Natural killer cell (primary cell): ENCODE data around the gene OXLD1. TPM values are rescaled to one million over a fixed set of nuclear protein-coding genes. Genes with fewer than 3 reads are reported as not detected.

ENCODE experiments used
- ATAC-seq, 3 donors: fragments of 150-1000 bp in 2 of 3; fragments of 200-7000 bp in 1 of 3; cut with Tn5 transposase; 1 replicate in 1 of 3; 2 replicates in 2 of 3; pipeline ENCODE4 v1.10.0; 2021; ENCODE audit warnings: mild to moderate bottlenecking in 2 of 3, moderate library complexity in 2 of 3
- DNase-seq, 2 donors: peaks; one replicate each; pipeline versions ENCODE4 v3.0.0 to v3.0.0-alpha.2; 2013 to 2021; ENCODE audit warnings: mixed read lengths in 1 of 2
- H3K27ac ChIP-seq: one replicate; pipeline ENCODE4 v1.5.1; 2013; ENCODE audit warnings: mild to moderate bottlenecking, low read length
- H3K27me3 ChIP-seq: one replicate; pipeline ENCODE4 v1.6.1; 2013; ENCODE audit warnings: low read length; ENCODE audit not compliant: control insufficient read depth, insufficient read depth
- H3K36me3 ChIP-seq: one replicate; pipeline ENCODE4 v1.6.1; 2013; ENCODE audit warnings: low read length; ENCODE audit not compliant: control insufficient read depth, insufficient read depth
- H3K4me1 ChIP-seq: one replicate; pipeline ENCODE4 v1.6.1; 2013; ENCODE audit warnings: low read length; ENCODE audit not compliant: control insufficient read depth, insufficient read depth
- H3K4me3 ChIP-seq: one replicate; pipeline ENCODE4 v1.5.1; 2013; ENCODE audit warnings: low read length
- H3K9me3 ChIP-seq: one replicate; pipeline ENCODE4 v1.6.1; 2013; ENCODE audit warnings: low read length; ENCODE audit not compliant: control insufficient read depth, insufficient read depth
- H3K27ac Mint-ChIP-seq, 2 donors: one replicate each; pipeline ENCODE4 v1.8.0; 2022; ENCODE audit warnings: mild to moderate bottlenecking in 2 of 2, mixed read lengths in 2 of 2, moderate library complexity in 1 of 2
- H3K27me3 Mint-ChIP-seq, 2 donors: one replicate each; pipeline ENCODE4 v1.8.0; 2022; ENCODE audit warnings: low read depth in 2 of 2, mixed read lengths in 2 of 2
- H3K36me3 Mint-ChIP-seq: one replicate; pipeline ENCODE4 v1.8.0; 2022; ENCODE audit warnings: mixed read lengths
- H3K4me1 Mint-ChIP-seq, 2 donors: one replicate each; pipeline ENCODE4 v1.8.0; 2022; ENCODE audit warnings: mixed read lengths in 2 of 2
- H3K4me3 Mint-ChIP-seq: one replicate; pipeline ENCODE4 v1.8.0; 2022; ENCODE audit warnings: mild to moderate bottlenecking, moderate library complexity, mixed read lengths
- H3K9me3 Mint-ChIP-seq, 2 donors: one replicate each; pipeline ENCODE4 v1.8.0; 2022; ENCODE audit warnings: mixed read lengths in 2 of 2
- CTCF ChIP-seq: fragments of 200-600 bp; IDR thresholded peaks from one replicate; pipeline ENCODE4 v1.8.0; 2022; ENCODE audit warnings: antibody characterized with exemption
- WGBS: methylation state at CpG from one replicate; pipeline ENCODE4 v1.1.7; 2013; ENCODE audit warnings: missing lambda C conversion rate; ENCODE audit not compliant: insufficient coverage; 5-methylcytosine and 5-hydroxymethylcytosine counted together
- intact Hi-C: fragments of 100-400 bp; cut with micrococcal nuclease; formaldehyde crosslinking; loops from one replicate; pipeline ENCODE4 v1.14.2; 2022
- total RNA-seq, 4 donors: library from RNA; stranded (reverse); fragments of 120-200 nt in 1 of 4; gene quantifications; one replicate each; pipeline versions ENCODE4 v1.2.3 to v1.2.4, GENCODE V29; 2013 to 2022

OXLD1 gene
- total RNA-seq, 3 donors from 2014 or later (not counting 1 experiment from before 2014, with no cell fraction given), result 29.9 to 35.0 (median 32.4) TPM

DNA sequence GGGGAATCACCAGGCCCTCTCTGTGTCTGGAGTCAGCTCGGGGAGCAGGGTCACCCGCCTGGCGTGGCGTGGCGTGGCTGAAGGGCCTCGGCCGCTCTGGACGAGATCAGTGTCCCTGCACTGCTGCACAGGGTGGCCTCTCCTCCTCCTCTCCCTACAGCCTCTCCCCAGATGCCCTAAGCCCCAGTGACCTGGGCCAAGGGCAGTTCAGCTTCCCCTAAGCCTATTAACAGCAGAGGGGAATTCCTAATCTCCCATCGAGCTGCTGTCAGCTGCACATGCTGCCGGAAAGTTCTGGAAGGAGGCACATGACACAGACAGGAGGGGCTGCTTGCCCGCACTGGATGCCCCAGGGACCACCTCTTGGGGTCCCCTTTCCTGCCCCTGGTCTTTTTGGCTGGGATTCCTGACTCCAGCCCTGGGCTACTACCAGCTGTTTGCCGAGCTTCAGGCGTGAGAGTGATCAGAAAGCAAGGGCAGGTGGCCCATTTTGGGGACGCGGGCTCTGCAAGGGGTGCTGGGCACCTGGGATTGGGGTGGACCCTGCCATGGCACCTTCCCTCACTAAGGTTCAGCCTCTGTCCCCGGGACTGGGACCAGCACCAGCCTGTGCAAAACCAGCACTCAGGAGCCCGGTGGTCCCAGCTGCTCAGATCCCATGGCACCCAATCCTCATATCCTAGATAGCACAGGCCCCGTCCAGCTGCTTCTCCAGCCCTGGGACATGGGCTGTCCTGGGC, 10.9 kb downstream of the OXLD1 start:
- no peaks in the 10 kb centered on the region for H3K36me3 ChIP-seq
- no peak overlapping the region for H3K4me3 ChIP-seq
- Mint-ChIP-seq H3K4me3 (no peak overlapping the region), H3K36me3 (no peaks in the 10 kb centered on the region), H3K4me1 (peaks cover 14 to 20% of the 10 kb centered on the region in 2 donors), H3K9me3 (no peaks in the 10 kb centered on the region), H3K27ac (no peak overlapping the region), H3K27me3 (no peaks in the 10 kb centered on the region)
- intact Hi-C loops, result no loop called here
- H3K27me3 ChIP-seq, result no peaks in the 10 kb centered on the region
- no peak for TF ChIP-seq CTCF
- ATAC-seq, result no peak
- no peaks in the 10 kb centered on the region for H3K9me3 ChIP-seq
- H3K4me1 ChIP-seq, result peaks cover 17% of the 10 kb centered on the region
- DNase-seq, result no peak
- 94% methylated on average over 18 of the region's 18 CpGs for WGBS
- no peak overlapping the region for H3K27ac ChIP-seq

DNA sequence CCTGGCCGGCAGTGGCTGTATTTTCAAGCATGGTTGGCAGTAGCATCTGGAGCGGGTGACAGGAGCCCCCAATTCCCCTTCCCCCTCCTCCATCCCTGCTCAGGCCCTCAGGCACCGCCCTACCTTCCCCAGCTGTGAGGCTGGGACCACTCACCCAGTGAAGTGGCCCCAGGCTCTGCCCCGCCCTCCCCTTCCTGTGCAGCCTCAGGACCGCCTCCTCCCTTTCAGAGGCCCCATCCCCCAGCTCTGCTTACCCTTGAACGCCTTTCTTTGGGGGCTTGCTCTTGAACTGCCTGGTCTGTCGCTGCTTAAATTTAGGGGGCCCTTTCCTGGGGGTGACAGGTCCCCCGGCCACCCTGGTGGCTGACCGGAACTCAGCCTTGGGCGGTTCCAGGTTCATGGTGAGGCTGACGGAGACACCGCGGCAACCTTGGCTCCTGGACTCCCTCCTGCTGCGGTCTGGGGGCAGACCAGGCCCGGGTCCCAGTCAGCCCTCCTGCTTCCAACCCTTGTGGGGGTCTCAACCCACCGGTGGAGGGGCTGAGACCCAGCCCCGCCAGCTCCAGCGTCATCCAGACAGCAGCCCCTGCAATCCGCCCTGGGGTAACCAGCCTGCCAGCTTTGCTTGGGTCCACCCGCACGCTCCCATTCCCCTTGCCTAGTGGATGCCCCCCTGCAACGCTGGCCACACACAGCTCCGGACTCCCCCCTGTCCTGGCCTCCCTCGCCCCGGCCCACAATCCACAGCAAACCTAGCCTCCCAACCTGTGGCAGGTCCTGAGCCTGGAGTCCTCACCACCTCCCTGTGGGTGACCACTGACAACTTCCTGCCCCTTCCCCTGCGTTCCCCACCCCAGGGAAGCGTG, 13.3 kb downstream of the OXLD1 start:
- peak overlapping the region; percentile 54 for H3K27ac ChIP-seq
- no peaks in the 10 kb centered on the region for H3K9me3 Mint-ChIP-seq
- H3K4me1 ChIP-seq, result peaks cover 17% of the 10 kb centered on the region
- H3K27me3 ChIP-seq, result peaks cover 3% of the 10 kb centered on the region
- peak overlapping the region; percentile 46 for H3K4me3 ChIP-seq
- H3K4me1 Mint-ChIP-seq, result peaks cover 14 to 20% of the 10 kb centered on the region in 2 donors
- TF ChIP-seq CTCF, result no peak
- DNase-seq (peak in 1 of 2 donors; percentile 37), ATAC-seq (peak; percentile 71 to 92 (median 79))
- H3K9me3 ChIP-seq, result peaks cover 3% of the 10 kb centered on the region
- no peaks in the 10 kb centered on the region for H3K36me3 Mint-ChIP-seq
- H3K4me3 Mint-ChIP-seq, result peak overlapping the region; percentile 87
- intact Hi-C loops, result no loop called here
- no peaks in the 10 kb centered on the region for H3K36me3 ChIP-seq
- H3K27ac Mint-ChIP-seq, result peak overlapping the region; percentile 38 to 95
- H3K27me3 Mint-ChIP-seq, result no peaks in the 10 kb centered on the region
- WGBS, result 10% methylated on average over 26 of the region's 27 CpGs

GRCh38 chr17:81651692-81652091, 14.7 kb downstream of the OXLD1 start:
- no peaks in the 10 kb centered on the region for H3K9me3 Mint-ChIP-seq
- TF ChIP-seq CTCF, result no peak
- H3K4me1 Mint-ChIP-seq, result peaks cover 14 to 24% of the 10 kb centered on the region in 2 donors
- H3K27ac Mint-ChIP-seq, result peak overlapping the region in 1 of 2 donors; percentile 51
- WGBS, result 87% methylated on average over 9 of the region's 10 CpGs
- peaks cover 0 to 6% of the 10 kb centered on the region in 2 donors for H3K27me3 Mint-ChIP-seq
- peak overlapping the region; percentile 77 for H3K4me3 Mint-ChIP-seq
- Histone ChIP-seq H3K4me1 (peaks cover 17% of the 10 kb centered on the region), H3K27me3 (peaks cover 3% of the 10 kb centered on the region), H3K9me3 (peaks cover 3% of the 10 kb centered on the region), H3K36me3 (no peaks in the 10 kb centered on the region), H3K27ac (no peak overlapping the region), H3K4me3 (no peak overlapping the region)
- intact Hi-C loops, result no loop called here
- no peaks in the 10 kb centered on the region for H3K36me3 Mint-ChIP-seq
- DNase-seq (no peak), ATAC-seq (no peak)
